COLO668 (cell line): Measurements from ENCODE around the gene FAM216B.

Experiments used
- DNase-seq: peaks from one replicate; lab custom pipeline; 2025; ENCODE audit not compliant: unreplicated experiment; lab: John Stamatoyannopoulos, UW

FAM216B gene

GRCh38 chr13:42821437-42821836 lies 40.1 kb downstream of the FAM216B start:
- DNase-seq: no peak

DNA sequence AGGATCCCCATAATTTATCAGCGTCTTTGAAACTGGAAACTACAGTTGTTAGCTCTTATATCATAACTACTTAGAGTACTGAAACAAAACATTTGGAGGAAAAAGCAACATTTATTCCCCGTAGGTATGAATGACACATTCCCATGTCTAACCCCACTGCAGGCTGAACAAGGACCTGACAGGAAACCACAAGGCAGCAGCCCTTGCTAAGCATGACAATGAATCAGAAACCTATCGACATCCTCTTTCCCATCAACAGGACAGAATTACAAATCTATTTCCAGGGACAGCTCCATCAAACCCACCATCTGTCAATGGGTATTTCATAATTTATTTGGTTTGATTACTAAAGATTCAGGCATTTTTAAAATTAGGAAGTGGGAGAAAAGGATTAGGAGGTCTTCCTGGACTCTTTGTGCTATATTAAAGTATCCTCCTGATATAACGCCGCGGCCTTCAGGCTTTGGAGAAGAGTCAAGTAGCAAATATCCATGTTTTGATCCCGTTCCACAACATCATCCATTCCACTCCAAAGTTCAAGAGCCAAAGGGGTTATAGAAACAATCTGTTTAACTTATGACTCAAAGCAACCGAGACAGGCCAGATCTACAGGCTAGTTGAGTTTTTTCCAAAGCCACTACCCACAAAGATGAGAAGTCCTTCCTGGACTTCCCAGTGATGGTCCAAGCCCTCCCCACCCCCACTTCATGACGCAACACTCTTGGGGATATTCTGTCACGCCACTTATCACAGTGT lies 51.1 kb downstream of the FAM216B start:
- DNase-seq: no peak

DNA sequence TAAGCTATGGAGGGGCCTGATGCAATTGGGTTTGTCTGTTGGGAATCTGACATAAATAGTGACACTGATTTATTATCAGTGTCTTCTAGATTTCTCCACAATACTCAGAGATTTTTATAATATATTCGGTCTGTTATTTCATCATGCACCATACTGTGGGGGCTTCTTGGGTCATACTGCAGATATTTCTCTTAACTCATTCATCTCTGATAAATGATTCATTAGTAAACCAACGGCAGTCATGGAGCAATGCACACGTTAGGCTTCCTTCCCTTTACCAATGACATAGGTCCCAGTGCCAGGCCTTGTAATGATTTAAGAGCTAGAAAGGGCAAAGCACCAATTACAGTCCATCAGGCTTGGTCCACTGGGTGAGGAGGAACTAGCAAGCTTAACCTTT lies 53.6 kb downstream of the FAM216B start:
- DNase-seq: no peak

- no peak for DNase-seq
These were observed 55.7 kb downstream of the FAM216B start for GRCh38 chr13:42836930-42837690.
